Ishikawa (cell line): ENCODE data around the gene POLD2.

Source experiments
- CREB1 ChIP-seq: IDR thresholded peaks from 2 replicates; pipeline ENCODE4 v1.6.1; 2012; ENCODE audit warnings: low read depth
- EGR1 ChIP-seq: IDR thresholded peaks from 2 replicates; pipeline ENCODE4 v1.6.1; 2012
- EP300 ChIP-seq: IDR thresholded peaks from 2 replicates; pipeline ENCODE4 v1.6.1; 2012; ENCODE audit warnings: borderline replicate concordance
- FOXM1 ChIP-seq: IDR thresholded peaks from 2 replicates; pipeline ENCODE4 v1.6.1; 2012; ENCODE audit warnings: low read depth, borderline replicate concordance
- RAD21 ChIP-seq: IDR thresholded peaks from 2 replicates; pipeline ENCODE4 v1.6.1; 2012; ENCODE audit warnings: low read depth
- TAF1 ChIP-seq: IDR thresholded peaks from 2 replicates; pipeline ENCODE4 v1.6.1; 2012; ENCODE audit warnings: low read depth, mild to moderate bottlenecking
- TEAD4 ChIP-seq: IDR thresholded peaks from 2 replicates; pipeline ENCODE4 v1.6.1; 2012
- USF1 ChIP-seq: IDR thresholded peaks from 2 replicates; pipeline ENCODE4 v1.6.1; 2012
- YY1 ChIP-seq: IDR thresholded peaks from 2 replicates; pipeline ENCODE4 v1.6.1; 2012; ENCODE audit warnings: low read depth
- TF ChIP-seq, protein P1 (sequence below): IDR thresholded peaks from 2 replicates; pipeline ENCODE4 v1.6.1; 2012
- TF ChIP-seq, protein P2 (sequence below): IDR thresholded peaks from 2 replicates; pipeline ENCODE4 v1.6.1; 2012; ENCODE audit warnings: low read depth, mild to moderate bottlenecking

- TF ChIP-seq CREB1 (no peak), TAF1 (no peak), EP300 (no peak), RAD21 (no peak), USF1 (no peak), FOXM1 (no peak), TEAD4 (no peak), EGR1 (no peak), YY1 (no peak)
- TF ChIP-seq, protein P1, sequence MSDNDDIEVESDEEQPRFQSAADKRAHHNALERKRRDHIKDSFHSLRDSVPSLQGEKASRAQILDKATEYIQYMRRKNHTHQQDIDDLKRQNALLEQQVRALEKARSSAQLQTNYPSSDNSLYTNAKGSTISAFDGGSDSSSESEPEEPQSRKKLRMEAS, result no peak
- TF ChIP-seq, protein P2, sequence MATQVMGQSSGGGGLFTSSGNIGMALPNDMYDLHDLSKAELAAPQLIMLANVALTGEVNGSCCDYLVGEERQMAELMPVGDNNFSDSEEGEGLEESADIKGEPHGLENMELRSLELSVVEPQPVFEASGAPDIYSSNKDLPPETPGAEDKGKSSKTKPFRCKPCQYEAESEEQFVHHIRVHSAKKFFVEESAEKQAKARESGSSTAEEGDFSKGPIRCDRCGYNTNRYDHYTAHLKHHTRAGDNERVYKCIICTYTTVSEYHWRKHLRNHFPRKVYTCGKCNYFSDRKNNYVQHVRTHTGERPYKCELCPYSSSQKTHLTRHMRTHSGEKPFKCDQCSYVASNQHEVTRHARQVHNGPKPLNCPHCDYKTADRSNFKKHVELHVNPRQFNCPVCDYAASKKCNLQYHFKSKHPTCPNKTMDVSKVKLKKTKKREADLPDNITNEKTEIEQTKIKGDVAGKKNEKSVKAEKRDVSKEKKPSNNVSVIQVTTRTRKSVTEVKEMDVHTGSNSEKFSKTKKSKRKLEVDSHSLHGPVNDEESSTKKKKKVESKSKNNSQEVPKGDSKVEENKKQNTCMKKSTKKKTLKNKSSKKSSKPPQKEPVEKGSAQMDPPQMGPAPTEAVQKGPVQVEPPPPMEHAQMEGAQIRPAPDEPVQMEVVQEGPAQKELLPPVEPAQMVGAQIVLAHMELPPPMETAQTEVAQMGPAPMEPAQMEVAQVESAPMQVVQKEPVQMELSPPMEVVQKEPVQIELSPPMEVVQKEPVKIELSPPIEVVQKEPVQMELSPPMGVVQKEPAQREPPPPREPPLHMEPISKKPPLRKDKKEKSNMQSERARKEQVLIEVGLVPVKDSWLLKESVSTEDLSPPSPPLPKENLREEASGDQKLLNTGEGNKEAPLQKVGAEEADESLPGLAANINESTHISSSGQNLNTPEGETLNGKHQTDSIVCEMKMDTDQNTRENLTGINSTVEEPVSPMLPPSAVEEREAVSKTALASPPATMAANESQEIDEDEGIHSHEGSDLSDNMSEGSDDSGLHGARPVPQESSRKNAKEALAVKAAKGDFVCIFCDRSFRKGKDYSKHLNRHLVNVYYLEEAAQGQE, result no peak
Observed at GRCh38 chr7:44158873-44159631, 35.7 kb upstream of the POLD2 start.
